ENCODE measurements around the gene HCAR3. TPM values are rescaled to one million over a fixed set of nuclear protein-coding genes. Genes with fewer than 3 reads are reported as not detected.
A peak's percentile ranks its signal among the peaks of the same experiment; 100 is the strongest.

Gene HCAR3
- total and polyA plus RNA-seq, 2 of the 13 experiments (the other 11 are each of a cell fraction or from before 2014, with no cell fraction given), result 0.11 to 12.8 TPM

- TF ChIP-seq ZNF567 (CRISPR knock-in tag; IDR thresholded peaks at IDR 0.05; ENCODE audit: borderline replicate concordance) (no peak), ZNF326 (CRISPR knock-in tag; IDR thresholded peaks at IDR 0.05; ENCODE audit: borderline replicate concordance) (no peak), RFXANK (CRISPR knock-in tag; IDR thresholded peaks at IDR 0.05) (no peak), CREB1 (IDR thresholded peaks at IDR 0.05) (no peak), CREB1 (CRISPR knock-in tag; IDR thresholded peaks at IDR 0.05) (no peak), RBFOX2 (IDR thresholded peaks at IDR 0.05; ENCODE audit: low read depth, low read length) (no peak), PRPF4 (IDR thresholded peaks at IDR 0.05; ENCODE audit: low read depth, low read length, poor library complexity, severe bottlenecking) (no peak), JUND (CRISPR knock-in tag; IDR thresholded peaks at IDR 0.05) (no peak), KDM4B (CRISPR knock-in tag; IDR thresholded peaks at IDR 0.05) (no peak), SIN3B (IDR thresholded peaks at IDR 0.05; ENCODE audit: low read length) (no peak), PBX2 (CRISPR knock-in tag; IDR thresholded peaks at IDR 0.05) (no peak), KDM2A (CRISPR knock-in tag; IDR thresholded peaks at IDR 0.05; ENCODE audit: borderline replicate concordance, low read depth) (no peak), RARG (CRISPR knock-in tag; IDR thresholded peaks at IDR 0.05; ENCODE audit: low read depth) (no peak), CREBL2 (CRISPR knock-in tag; IDR thresholded peaks at IDR 0.05; ENCODE audit: borderline replicate concordance) (no peak), ZZZ3 (CRISPR knock-in tag; IDR thresholded peaks at IDR 0.05; ENCODE audit: borderline replicate concordance) (no peak), NFKBIZ (CRISPR knock-in tag; IDR thresholded peaks at IDR 0.05) (no peak), ZNF580 (CRISPR knock-in tag; IDR thresholded peaks at IDR 0.05; ENCODE audit: borderline replicate concordance, low read depth) (0 out of 2 replicates have a peak, but pooled peaks have one; percentile 32), ZBTB26 (CRISPR knock-in tag; IDR thresholded peaks at IDR 0.05; ENCODE audit: borderline replicate concordance) (no peak), ZNF7 (CRISPR knock-in tag; IDR thresholded peaks at IDR 0.05) (no peak), TEAD3 (CRISPR knock-in tag; optimal IDR thresholded peaks at IDR 0.05; ENCODE audit: borderline replicate concordance) (peak; percentile 96), KLF13 (CRISPR knock-in tag; IDR thresholded peaks at IDR 0.05) (no peak), ADNP (CRISPR knock-in tag; IDR thresholded peaks at IDR 0.05) (no peak), RBAK (CRISPR knock-in tag; IDR thresholded peaks at IDR 0.05) (peak; percentile 25; the same call in 1 of the 2 replicates), ZFP62 (CRISPR knock-in tag; IDR thresholded peaks at IDR 0.05) (no peak), MNT (IDR thresholded peaks at IDR 0.05) (no peak), THAP8 (CRISPR knock-in tag; IDR thresholded peaks at IDR 0.05; ENCODE audit: borderline replicate concordance) (no peak), GATAD2A (CRISPR knock-in tag; IDR thresholded peaks at IDR 0.05) (peak; percentile 77), ZBTB42 (CRISPR knock-in tag; IDR thresholded peaks at IDR 0.05) (no peak), CREM (IDR thresholded peaks at IDR 0.05) (peak; percentile 60; the same call in 1 of the 2 replicates), CREM (CRISPR knock-in tag; IDR thresholded peaks at IDR 0.05) (no peak)
Measured at GRCh38 chr12:122721057-122721545, 4.5 kb upstream of the HCAR3 start (continued).
